Kidney capillary endothelial cell (primary cell): ENCODE results near the gene PCSK7.
A peak's percentile ranks its signal among the peaks of the same experiment; 100 is the strongest.
"Not testable (repeated sequence)": the region's sequence is repeated elsewhere in the genome, so short reads cannot be mapped to it uniquely, and the experiment has no call there.

Source experiments
- DNase-seq: peaks from one replicate; pipeline ENCODE4 v3.0.0-alpha.2; 2018; ENCODE audit warnings: low spot score

Gene PCSK7

GRCh38 chr11:117231842-117232091 lies at the start of gene PCSK7:
PCSK7 (minus strand) TSS chr11:117232073; CDS start chr11:117229844, 2,229 bp downstream.
- no peak for DNase-seq

DNA sequence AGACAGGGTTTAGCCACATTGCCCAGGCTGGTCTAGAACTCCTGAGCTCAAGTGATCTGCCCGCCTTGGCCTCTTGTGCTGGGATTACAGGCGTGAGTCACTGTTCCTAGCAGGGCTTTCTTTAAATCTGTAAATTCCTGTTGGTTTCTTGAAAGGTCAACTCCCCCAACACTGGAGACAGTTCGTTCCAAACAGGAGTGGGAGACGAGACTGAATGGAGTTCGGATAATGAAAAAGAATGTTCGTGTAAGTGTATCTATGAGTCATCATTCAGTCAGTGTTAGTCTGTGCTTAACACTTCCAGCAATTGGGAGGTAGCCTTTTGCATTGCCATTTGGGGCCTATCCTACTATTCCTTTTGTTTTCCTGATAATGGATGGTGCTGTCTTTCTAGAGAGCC lies 49.3 kb upstream of the PCSK7 start:
- peak; percentile 100 for DNase-seq

DNA sequence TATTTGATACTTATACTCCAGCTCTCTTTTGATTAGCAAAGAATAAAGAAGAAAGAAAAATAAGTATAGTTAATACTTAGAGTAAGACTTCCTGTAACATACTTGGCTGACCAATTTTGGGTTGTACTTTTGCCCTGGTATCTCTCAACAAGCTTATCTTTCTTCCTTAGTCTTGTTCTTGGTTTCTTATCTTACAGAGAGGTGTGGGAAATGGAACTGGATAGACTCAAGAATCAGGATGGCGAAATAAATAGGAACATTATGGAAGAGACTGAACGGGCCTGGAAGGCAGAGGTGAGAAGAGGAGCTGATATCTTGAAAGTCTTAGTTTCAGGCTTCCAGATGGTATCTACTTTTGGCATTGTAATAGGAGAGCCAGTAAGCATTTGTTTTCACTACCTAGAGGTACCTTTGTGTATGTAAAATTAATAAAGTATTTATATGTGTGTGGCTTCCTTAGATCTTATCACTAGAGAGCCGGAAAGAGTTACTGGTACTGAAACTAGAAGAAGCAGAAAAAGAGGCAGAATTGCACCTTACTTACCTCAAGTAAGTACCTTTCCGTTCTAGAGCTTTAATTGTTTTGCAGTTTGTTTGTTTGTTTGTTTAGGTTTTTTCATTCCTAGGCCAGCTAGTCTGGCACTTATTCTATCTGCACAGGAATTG lies 48.0 kb upstream of the PCSK7 start:
- no peak for DNase-seq

DNA sequence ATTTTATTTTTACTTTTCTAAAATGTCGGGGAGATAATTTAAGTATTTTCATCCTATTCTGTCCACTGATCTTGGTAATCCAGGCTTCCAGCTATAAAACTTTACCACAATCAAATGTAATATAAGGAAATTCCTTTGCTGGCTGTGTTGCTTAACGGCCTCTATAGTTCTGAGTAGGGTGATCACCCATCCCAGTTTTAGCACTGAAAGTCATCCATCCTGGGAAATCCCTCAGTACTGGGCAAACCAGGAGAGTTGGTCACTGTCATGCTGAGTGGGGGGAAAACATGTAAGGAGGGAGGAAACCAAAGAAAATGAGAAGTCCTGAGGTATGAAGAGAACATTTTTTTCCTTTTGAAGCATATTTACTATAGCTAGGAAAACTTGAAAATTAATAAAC lies 46.5 kb upstream of the PCSK7 start:
- DNase-seq: no peak

DNA sequence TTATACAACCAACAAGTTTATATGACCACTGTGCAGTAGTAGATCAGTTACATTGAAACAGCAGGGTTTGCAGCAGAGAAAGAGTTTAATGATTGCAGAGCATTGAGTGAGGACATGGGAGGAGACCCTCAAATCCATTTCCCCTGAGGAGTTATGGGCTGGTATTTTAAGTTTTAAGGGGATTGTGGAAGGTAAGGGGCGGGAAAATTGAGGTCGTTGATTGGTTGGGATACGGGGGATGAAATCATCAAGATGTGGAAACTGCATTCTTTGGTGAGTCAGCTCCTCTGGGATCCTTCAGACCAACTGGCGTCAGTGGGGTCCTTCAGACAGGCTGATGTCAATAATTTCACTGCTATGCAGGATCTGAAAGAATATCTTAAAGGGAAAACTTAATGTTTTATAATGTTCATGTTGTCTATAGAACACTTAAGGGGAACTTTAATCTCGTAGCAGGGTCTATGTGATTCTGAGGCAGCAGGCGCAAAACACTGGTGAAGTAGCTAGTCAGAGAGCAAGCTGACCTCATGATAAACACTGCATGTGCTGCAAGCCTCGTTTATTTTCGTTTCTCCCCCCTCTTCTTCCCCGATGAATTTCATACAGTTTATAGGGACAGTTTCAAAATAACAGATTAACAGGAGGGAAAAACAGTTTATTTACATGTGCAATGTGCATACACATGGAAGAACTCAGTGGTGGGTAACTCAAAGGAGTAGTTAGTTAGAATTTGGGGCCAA lies 41.8 kb upstream of the PCSK7 start:
- DNase-seq: no peak

DNA sequence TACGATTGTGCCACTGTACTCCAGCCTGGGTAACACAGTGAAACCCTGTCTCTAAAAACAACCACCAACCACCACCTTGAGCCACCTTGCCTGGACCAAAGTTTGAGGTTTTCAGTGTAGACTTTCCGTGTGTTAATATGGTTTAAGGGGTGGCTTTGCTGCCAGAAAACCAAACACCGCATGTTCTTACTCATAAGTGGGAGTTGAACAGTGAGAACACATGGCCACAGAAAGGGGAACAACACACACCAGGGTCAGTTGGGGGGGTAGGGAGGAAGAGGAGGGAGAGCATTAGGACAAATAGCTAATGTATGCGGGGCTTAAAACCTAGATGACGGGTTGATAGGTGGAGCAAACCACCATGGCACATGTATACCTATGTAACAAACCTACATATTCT lies 40.3 kb upstream of the PCSK7 start:
- DNase-seq: not testable (repeated sequence)

GRCh38 chr11:117271208-117271607 lies 39.3 kb upstream of the PCSK7 start:
- DNase-seq: no peak

GRCh38 chr11:117269856-117270255 lies 38.0 kb upstream of the PCSK7 start:
- no peak for DNase-seq

- no peak for DNase-seq
Measured at GRCh38 chr11:117265745-117266144, 33.9 kb upstream of the PCSK7 start.

DNA sequence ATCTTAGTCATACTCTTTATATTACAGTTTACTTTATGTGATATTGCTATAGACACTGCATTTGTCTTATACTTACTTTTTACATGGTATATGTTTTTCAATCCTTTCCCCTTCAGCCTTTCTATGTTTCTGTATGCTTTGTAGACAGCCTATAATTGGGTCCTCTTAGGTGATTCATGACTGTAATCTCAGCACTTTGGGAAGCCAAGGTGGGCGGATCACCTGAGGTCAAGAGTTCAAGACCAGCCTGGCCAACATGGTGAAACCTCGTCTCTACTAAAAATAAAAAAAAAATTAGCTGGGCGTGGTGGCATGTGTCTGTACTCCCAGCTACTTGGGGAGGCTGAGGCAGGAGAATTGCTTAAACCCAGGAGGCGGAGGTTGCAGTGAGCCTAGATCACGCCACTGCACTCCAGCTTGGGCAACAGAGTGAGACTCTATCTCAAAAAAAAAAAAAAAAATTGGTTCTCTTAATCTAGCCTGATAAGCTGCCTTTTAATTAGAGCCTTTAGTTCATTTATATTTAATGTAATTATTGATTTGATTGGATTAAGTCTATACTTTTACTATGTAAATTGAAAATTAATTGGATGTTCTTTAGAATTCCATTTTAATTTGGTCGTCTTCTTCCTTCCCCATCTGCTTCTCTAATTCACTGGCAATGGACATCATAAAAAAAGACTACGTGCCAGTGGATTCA lies 32.9 kb upstream of the PCSK7 start:
- not testable (repeated sequence) for DNase-seq

DNA sequence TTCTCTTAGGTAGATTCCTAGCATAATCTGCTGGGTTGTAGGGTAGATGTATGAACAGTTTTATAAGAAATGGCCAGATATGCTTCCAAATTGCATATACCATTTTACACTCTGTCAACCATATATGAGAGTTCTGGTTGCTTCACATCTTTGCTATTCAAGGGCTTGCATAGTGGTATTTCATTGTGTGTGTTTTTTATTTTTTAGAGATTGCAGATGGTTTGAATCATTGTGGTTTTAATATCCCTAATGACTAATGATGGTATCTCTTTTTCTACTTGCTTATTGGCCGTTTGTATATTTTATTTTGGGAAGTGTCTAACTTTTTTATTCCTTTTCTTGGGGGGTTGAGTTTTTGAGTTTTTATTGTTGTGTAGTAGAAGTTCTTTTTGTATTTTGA lies 27.5 kb upstream of the PCSK7 start:
- DNase-seq: no peak

GRCh38 chr11:117258576-117258975 lies 26.7 kb upstream of the PCSK7 start:
- no peak for DNase-seq

DNA sequence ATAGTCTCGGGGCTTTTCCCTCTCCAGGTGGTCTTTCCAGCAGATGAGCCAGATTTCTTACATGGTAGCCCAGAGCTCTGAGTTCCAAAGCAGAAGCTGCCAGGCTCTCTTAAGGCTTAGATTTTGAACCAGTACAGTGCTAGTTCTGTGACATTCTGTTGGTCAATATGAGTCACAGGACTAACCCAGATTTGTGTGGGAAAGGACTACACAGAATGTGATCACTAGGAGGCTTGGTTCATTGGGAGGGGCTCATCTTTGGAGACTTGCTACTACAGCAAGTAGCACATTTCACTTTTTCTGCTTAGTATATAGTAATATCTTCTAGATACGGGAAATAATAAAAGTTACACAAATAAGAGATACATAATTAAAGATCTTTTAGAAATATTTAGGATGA lies 24.7 kb upstream of the PCSK7 start:
- no peak for DNase-seq

- DNase-seq: no peak
Measured at GRCh38 chr11:117255966-117256365, 24.1 kb upstream of the PCSK7 start.

- no peak for DNase-seq
Measured at GRCh38 chr11:117251506-117251905, 19.6 kb upstream of the PCSK7 start.

DNA sequence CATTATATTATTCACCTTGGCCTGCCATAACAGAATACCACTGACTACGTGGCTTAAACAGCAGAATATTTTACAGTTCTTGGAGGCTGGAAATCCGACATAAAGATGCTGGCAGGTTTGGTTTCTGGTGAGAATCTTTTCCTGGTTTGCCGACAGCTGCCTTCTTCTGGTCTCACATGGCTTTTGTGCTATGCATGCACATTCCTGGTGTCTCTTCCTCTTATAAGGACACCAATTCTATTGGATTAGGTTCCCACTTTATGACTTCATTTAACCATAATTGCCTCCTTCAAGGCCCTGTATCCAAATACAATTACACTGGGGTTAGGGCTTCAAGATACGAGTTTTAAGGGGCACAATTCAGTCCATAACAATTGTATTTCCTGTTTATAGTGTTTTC lies 17.7 kb upstream of the PCSK7 start:
- DNase-seq: no peak

GRCh38 chr11:117248341-117248740 lies 16.5 kb upstream of the PCSK7 start:
- DNase-seq: no peak

DNA sequence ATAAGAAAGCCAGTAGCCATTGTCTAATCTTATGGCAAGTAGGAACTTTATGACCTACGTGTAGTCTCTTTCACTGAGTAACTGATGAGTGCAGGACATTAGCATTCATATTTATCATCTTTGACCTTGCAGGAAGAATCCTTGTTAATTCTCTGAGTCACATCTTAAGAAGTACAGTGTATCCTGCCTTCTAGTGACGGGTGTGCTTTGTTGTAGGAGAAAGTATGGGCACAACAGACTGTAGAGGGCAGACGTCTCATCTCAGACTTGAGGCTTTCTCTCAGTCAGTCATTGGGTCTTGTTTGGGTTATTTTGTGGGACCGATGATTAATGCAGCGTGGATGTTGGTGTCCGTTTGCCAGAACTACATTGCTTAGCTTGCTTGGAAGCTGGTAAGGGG lies 7.4 kb upstream of the PCSK7 start:
- DNase-seq: peak; percentile 93

- DNase-seq: no peak
Measured at GRCh38 chr11:117238221-117238620, 6.3 kb upstream of the PCSK7 start.

GRCh38 chr11:117232911-117233409 lies 1.1 kb upstream of the PCSK7 start:
- DNase-seq: peak; percentile 7

DNA sequence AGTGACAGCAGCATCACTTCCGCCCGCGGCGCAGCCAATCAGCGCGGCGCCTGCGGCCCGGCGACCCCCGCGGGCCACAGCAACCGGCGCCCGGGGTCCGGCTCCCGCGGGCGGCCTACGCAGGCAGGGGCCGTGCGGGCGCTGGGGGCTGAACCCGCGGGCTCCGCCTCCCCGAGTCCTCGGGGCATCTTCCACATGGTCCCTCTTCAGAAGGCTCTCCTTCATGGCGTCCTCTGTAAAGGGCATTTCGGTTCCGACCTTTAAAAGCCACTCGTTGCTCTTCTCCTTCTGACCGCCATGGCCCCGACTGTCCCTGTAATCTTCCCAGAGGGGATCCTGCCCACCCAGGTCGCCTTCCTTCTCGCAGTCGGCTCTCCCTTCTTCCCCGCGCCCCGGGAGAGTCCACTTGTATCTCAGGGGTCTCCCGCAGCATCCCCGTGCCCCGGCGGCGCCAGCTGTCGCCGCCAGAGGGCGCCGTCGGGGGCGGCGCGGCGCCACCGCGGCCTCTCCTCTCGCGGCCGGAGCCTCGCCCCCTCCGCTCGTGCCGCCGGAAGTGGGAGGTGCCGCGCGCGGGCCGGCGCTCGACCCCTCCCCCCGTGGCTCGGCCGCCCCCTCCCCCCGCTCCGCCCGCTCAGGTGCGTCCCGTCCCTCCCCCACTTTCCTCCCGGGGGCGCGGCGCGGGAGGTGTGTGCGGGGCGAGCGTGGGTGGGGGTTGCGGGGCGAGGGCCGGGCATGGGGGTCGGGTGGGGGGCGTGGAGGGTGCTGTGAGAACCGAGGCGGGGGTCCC lies 412 bp upstream of the PCSK7 start, which contains the start of gene RNF214:
Gene RNF214, plus strand, starts transcription at position 580 of the 787 bp plus-strand sequence. CDS start 1,602 bp downstream, outside the sequence.
- DNase-seq: peak; percentile 73
